Measurements from ENCODE around the gene CNIH2.
A peak's percentile ranks its signal among the peaks of the same experiment; 100 is the strongest.

CNIH2 gene

GRCh38 chr11:66278363-66279091 lies 552 bp downstream of the CNIH2 start:
- H3K4me1 ChIP-seq (ENCODE audit: control insufficient read depth, insufficient read depth, low read length), result no peaks in the 10 kb centered on the region
- no peaks in the 10 kb centered on the region for H3K9me3 ChIP-seq (ENCODE audit: control insufficient read depth, insufficient read depth, low read depth, low read length)
- H3K36me3 ChIP-seq (ENCODE audit: control insufficient read depth in 2 of 2, insufficient read depth in 1 of 2, low read length in 2 of 2), result peaks cover 0 to 34% of the 10 kb centered on the region in 2 experiments; a peak in 1 of 3 replicates
- CTCF ChIA-PET, result interaction anchor here (0.6 to 1.0 kb wide), 2 partner anchors 9 to 10 kb away, joined by 3 to 5 read pairs; partner anchors contain the start of gene RAB1B
- TF ChIP-seq ZFHX2 (tag by site-specific recombination; conservative IDR thresholded peaks at IDR 0.05) (0 out of 2 replicates have a peak, but pooled peaks have one; percentile 21), ZNF560 (tag by site-specific recombination; IDR thresholded peaks at IDR 0.05; ENCODE audit: borderline replicate concordance) (no peak), PATZ1 (tag by site-specific recombination; IDR thresholded peaks at IDR 0.05) (0 out of 2 replicates have a peak, but pooled peaks have one; percentile 65), ZNF112 (tag by site-specific recombination; IDR thresholded peaks at IDR 0.05) (no peak), HOXC10 (CRISPR knock-in tag; IDR thresholded peaks at IDR 0.05) (no peak), REST (tag by site-specific recombination; IDR thresholded peaks at IDR 0.05) (no peak), ZNF433 (tag by site-specific recombination; IDR thresholded peaks at IDR 0.05; ENCODE audit: low read depth) (no peak), ZNF140 (tag by site-specific recombination; IDR thresholded peaks at IDR 0.05) (no peak), ZNF16 (tag by site-specific recombination; IDR thresholded peaks at IDR 0.05; ENCODE audit: low read depth) (no peak)
- H3K4me3 ChIP-seq (ENCODE audit: low read depth, low read length), result peak overlapping the region; percentile 27
- no peak overlapping the region for H3K27ac ChIP-seq (ENCODE audit: extremely low read depth, low read depth, low read length)
- POLR2A ChIA-PET, result interaction anchor here (0.5 to 0.8 kb wide), 4 partner anchors 10 to 66 kb away, joined by 3 to 6 read pairs (median 6); partner anchors contain the start of genes RAB1B and YIF1A

GRCh38 chr11:66279092-66279734 lies 1.2 kb downstream of the CNIH2 start:
- Histone ChIP-seq H3K4me1 (ENCODE audit: control insufficient read depth, insufficient read depth, low read length) (no peaks in the 10 kb centered on the region), H3K9me3 (ENCODE audit: control insufficient read depth, insufficient read depth, low read depth, low read length) (no peaks in the 10 kb centered on the region), H3K27ac (ENCODE audit: extremely low read depth, low read depth, low read length) (no peak overlapping the region), H3K36me3 (ENCODE audit: control insufficient read depth in 2 of 2, insufficient read depth in 1 of 2, low read length in 2 of 2) (peaks cover 0 to 28% of the 10 kb centered on the region in 2 experiments; a peak in 1 of 3 replicates), H3K4me3 (ENCODE audit: low read depth, low read length) (no peak overlapping the region)
- ChIA-PET POLR2A (interaction anchor here (0.5 to 1.7 kb wide), 6 partner anchors 10 to 65 kb away, joined by 3 to 12 read pairs (median 6); partner anchors contain the start of genes RAB1B and YIF1A), CTCF (interaction anchor here (0.6 to 1.0 kb wide), 2 partner anchors 9 to 11 kb away, joined by 3 to 5 read pairs; partner anchors contain the start of gene RAB1B)
- TF ChIP-seq ZFP41 (tag by site-specific recombination; IDR thresholded peaks at IDR 0.05; ENCODE audit: borderline replicate concordance), result no peak
- peak; percentile 17; the same call in 1 of the 2 replicates for TF ChIP-seq ZBTB17 (tag by site-specific recombination; IDR thresholded peaks at IDR 0.05)
- no peak for TF ChIP-seq YY2 (tag by site-specific recombination; IDR thresholded peaks at IDR 0.05)
- no peak for TF ChIP-seq ZNF133 (tag by site-specific recombination; IDR thresholded peaks at IDR 0.05)
- TF ChIP-seq ZNF558 (tag by site-specific recombination; IDR thresholded peaks at IDR 0.05), result no peak
- no peak for TF ChIP-seq ZNF701 (tag by site-specific recombination; IDR thresholded peaks at IDR 0.05)
- no peak for TF ChIP-seq GLIS2 (tag by site-specific recombination; IDR thresholded peaks at IDR 0.05)
- TF ChIP-seq KLF9 (tag by site-specific recombination; IDR thresholded peaks at IDR 0.05; ENCODE audit: low read depth), result no peak
- TF ChIP-seq PRDM10 (tag by site-specific recombination; IDR thresholded peaks at IDR 0.05), result peak; percentile 46; the same call in 1 of the 2 replicates
- TF ChIP-seq AEBP2 (tag by site-specific recombination; IDR thresholded peaks at IDR 0.05; ENCODE audit: borderline replicate concordance), result no peak
- no peak for TF ChIP-seq ZNF692 (tag by site-specific recombination; IDR thresholded peaks at IDR 0.05)
